ENCODE measurements around the gene USP3. TPM values are rescaled to one million over a fixed set of nuclear protein-coding genes. Genes with fewer than 3 reads are reported as not detected.

The USP3 gene
- total and polyA plus RNA-seq, 4 donors = 8.5 to 25.4 (median 14.8) TPM

- TF ChIP-seq ZBTB33 (IDR thresholded peaks at IDR 0.05) (no peak), EGR1 (IDR thresholded peaks at IDR 0.05; ENCODE audit: low read depth in 2 of 2) (no peak)
Observed at GRCh38 chr15:63539998-63540397, 35.6 kb downstream of the USP3 start (continued).

- Histone ChIP-seq H3K36me3 (ENCODE audit: control insufficient read depth in 4 of 4, insufficient read depth in 3 of 4, low read depth in 1 of 4, low read length in 3 of 4) (peaks cover 0 to 9% (median 3%) of the 10 kb centered on the region in 4 donors), H3K9me3 (ENCODE audit: control insufficient read depth in 4 of 4, low read length in 3 of 4) (no peaks in the 10 kb centered on the region), H3K4me3 (ENCODE audit: low read depth in 1 of 3, low read length in 3 of 3) (no peak overlapping the region), H3K27ac (ENCODE audit: low read depth in 1 of 2, low read length in 2 of 2) (no peak overlapping the region), H3K9ac (ENCODE audit: low read depth in 1 of 2, low read length in 2 of 2) (no peak overlapping the region), H3K4me1 (ENCODE audit: control insufficient read depth in 4 of 4, insufficient read depth in 4 of 4, low read length in 3 of 4) (peaks cover 5 to 9% (median 6%) of the 10 kb centered on the region in 4 donors), H3K27me3 (ENCODE audit: control insufficient read depth in 4 of 4, insufficient read depth in 4 of 4, low read length in 3 of 4) (no peaks in the 10 kb centered on the region)
- TF ChIP-seq HNF4G (IDR thresholded peaks at IDR 0.05) (no peak), YY1 (IDR thresholded peaks at IDR 0.05) (no peak), RXRA (IDR thresholded peaks at IDR 0.05) (no peak), ZBTB33 (IDR thresholded peaks at IDR 0.05) (no peak), EGR1 (IDR thresholded peaks at IDR 0.05; ENCODE audit: low read depth in 2 of 2) (no peak), HNF4A (conservative IDR thresholded peaks at IDR 0.05) (no peak), CTCF (IDR thresholded peaks at IDR 0.05; ENCODE audit: low read depth, low read length, missing input control) (no peak), SP1 (IDR thresholded peaks at IDR 0.05) (no peak), FOXA1 (IDR thresholded peaks at IDR 0.05) (no peak), TAF1 (conservative IDR thresholded peaks at IDR 0.05) (no peak), GABPA (IDR thresholded peaks at IDR 0.05 in 1 of 2, conservative IDR thresholded peaks at IDR 0.05 in 1 of 2) (no peak), FOXA2 (IDR thresholded peaks at IDR 0.05) (no peak), REST (IDR thresholded peaks at IDR 0.05) (no peak)
- no peak for DNase-seq (ENCODE audit: low spot score)
- 87% methylated on average over 4 of the region's 4 CpGs for WGBS
Observed at GRCh38 chr15:63540449-63540848, 36.1 kb downstream of the USP3 start.

Data from liver (tissue), 9 donors.